Esophagus muscularis mucosa (tissue), 4 donors: ENCODE results near the gene KCNQ1. TPM values are rescaled to one million over a fixed set of nuclear protein-coding genes. Genes with fewer than 3 reads are reported as not detected.

ENCODE experiments used
- DNase-seq: peaks from one replicate; pipeline ENCODE4 v3.0.0-alpha.2; 2017; ENCODE audit errors: extremely low spot score
- H3K27ac ChIP-seq, 4 donors: fragments of 200-600 bp; sonication (generic); replicated peaks in 1 of 4; 1 replicate in 3 of 4; 2 replicates in 1 of 4; pipeline ENCODE4 v1.5.1; 2016 to 2019; ENCODE audit warnings: mild to moderate bottlenecking in 1 of 4
- H3K27me3 ChIP-seq, 4 donors: fragments of 200-600 bp; sonication (generic); one replicate each; pipeline versions ENCODE4 v1.5.1 to v1.6.0; 2016 to 2019
- H3K36me3 ChIP-seq, 4 donors: fragments of 200-600 bp; sonication (generic); one replicate each; pipeline ENCODE4 v1.5.1; 2016 to 2019
- H3K4me1 ChIP-seq, 4 donors: fragments of 200-600 bp; sonication (generic); one replicate each; pipeline ENCODE4 v1.5.1; 2016 to 2019
- H3K4me3 ChIP-seq, 4 donors: fragments of 200-600 bp; sonication (generic); 1 replicate in 2 of 4; 2 replicates in 2 of 4; pipeline ENCODE4 v1.5.1; 2016 to 2019; ENCODE audit warnings: mild to moderate bottlenecking in 4 of 4, moderate library complexity in 1 of 4
- H3K9me3 ChIP-seq, 4 donors: fragments of 200-600 bp; sonication (generic); 1 replicate in 3 of 4; 2 replicates in 1 of 4; pipeline ENCODE4 v1.5.1; 2016 to 2019
- EP300 ChIP-seq: sonication (generic); formaldehyde crosslinking; IDR thresholded peaks from one replicate; pipeline ENCODE4 v1.6.1; 2017; ENCODE audit warnings: antibody characterized with exemption
- POLR2A ChIP-seq: fragments of 450-650 bp; IDR thresholded peaks from one replicate; pipeline ENCODE4 v1.6.1; 2017; ENCODE audit warnings: antibody characterized with exemption, moderate library complexity, mild to moderate bottlenecking, low read depth
- POLR2AphosphoS5 ChIP-seq, 2 donors: sonication (generic); formaldehyde crosslinking; IDR thresholded peaks; one replicate each; pipeline ENCODE4 v1.6.1; 2017; ENCODE audit warnings: antibody characterized with exemption in 2 of 2
- WGBS: methylation state at CpG from one replicate; pipeline ENCODE4 v1.1.5; 2018; 5-methylcytosine and 5-hydroxymethylcytosine counted together
- intact Hi-C: fragments of 100-400 bp; cut with DNase I; formaldehyde crosslinking; loops from one replicate; pipeline ENCODE4 v1.15.1; 2023
- total RNA-seq, 4 donors: library from RNA; depleted of rRNA; stranded (reverse); fragments of >200 nt; gene quantifications; one replicate each; pipeline versions ENCODE4 v1.1.0 to v1.2.1, GENCODE V29; 2016
- TF ChIP-seq, protein P1 (sequence below), 3 experiments: fragments of 200-600 bp in 2 of 3; fragments of 450-650 bp in 1 of 3; sonication (generic) in 2 of 3; IDR thresholded peaks; one replicate each; pipeline ENCODE4 v1.5.1; 2017 to 2019; ENCODE audit warnings: antibody characterized with exemption in 3 of 3, mild to moderate bottlenecking in 2 of 3, moderate library complexity in 1 of 3

Gene KCNQ1
- total RNA-seq, 4 donors from 2014 or later, result 2.1 to 5.9 (median 4.3) TPM

DNA sequence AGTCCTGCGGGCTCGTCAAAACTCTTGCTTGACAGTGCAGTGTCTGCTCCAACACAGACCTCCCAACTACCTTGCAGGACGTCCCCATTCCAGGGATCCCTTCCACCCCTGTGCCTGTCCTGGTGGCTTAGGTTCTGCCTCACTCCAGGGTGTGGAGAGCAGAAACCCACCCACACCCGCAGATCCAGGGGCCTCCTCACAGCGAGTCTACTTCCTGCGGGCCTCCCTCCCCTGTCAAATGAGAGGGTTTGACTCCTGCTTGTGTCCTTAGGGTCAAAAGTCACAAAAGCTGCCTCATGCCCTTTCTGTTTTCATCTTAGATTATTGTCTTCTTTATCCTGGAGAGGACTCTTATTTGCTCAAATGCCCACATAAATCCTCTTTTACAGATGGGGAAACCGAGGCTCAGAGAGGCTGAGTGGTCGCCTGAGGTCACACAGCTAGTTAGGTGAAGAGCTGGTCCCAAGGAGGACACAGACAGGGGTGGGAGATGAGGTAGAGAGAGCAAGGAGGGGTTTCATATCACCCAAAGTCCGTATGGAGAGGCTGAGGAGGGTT, 336.1 kb downstream of the KCNQ1 start:
- 61% methylated on average over 9 of the region's 9 CpGs for WGBS
- TF ChIP-seq POLR2AphosphoS5 (IDR thresholded peaks at IDR 0.05) (no peak), EP300 (no peak), POLR2A (no peak)
- TF ChIP-seq, protein P1, sequence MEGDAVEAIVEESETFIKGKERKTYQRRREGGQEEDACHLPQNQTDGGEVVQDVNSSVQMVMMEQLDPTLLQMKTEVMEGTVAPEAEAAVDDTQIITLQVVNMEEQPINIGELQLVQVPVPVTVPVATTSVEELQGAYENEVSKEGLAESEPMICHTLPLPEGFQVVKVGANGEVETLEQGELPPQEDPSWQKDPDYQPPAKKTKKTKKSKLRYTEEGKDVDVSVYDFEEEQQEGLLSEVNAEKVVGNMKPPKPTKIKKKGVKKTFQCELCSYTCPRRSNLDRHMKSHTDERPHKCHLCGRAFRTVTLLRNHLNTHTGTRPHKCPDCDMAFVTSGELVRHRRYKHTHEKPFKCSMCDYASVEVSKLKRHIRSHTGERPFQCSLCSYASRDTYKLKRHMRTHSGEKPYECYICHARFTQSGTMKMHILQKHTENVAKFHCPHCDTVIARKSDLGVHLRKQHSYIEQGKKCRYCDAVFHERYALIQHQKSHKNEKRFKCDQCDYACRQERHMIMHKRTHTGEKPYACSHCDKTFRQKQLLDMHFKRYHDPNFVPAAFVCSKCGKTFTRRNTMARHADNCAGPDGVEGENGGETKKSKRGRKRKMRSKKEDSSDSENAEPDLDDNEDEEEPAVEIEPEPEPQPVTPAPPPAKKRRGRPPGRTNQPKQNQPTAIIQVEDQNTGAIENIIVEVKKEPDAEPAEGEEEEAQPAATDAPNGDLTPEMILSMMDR (IDR thresholded peaks at IDR 0.05), result no peak
- H3K27me3 ChIP-seq, result no peaks in the 10 kb centered on the region
- no peak overlapping the region for H3K4me3 ChIP-seq
- intact Hi-C loops, result no loop called here
- peaks cover 41 to 52% (median 45%) of the 10 kb centered on the region in 4 donors for H3K4me1 ChIP-seq
- DNase-seq, result peak; percentile 70
- H3K9me3 ChIP-seq, result no peaks in the 10 kb centered on the region
- H3K27ac ChIP-seq, result peak overlapping the region in 3 of 4 donors; percentile 37 to 86 (median 86)
- H3K36me3 ChIP-seq, result no peaks in the 10 kb centered on the region

DNA sequence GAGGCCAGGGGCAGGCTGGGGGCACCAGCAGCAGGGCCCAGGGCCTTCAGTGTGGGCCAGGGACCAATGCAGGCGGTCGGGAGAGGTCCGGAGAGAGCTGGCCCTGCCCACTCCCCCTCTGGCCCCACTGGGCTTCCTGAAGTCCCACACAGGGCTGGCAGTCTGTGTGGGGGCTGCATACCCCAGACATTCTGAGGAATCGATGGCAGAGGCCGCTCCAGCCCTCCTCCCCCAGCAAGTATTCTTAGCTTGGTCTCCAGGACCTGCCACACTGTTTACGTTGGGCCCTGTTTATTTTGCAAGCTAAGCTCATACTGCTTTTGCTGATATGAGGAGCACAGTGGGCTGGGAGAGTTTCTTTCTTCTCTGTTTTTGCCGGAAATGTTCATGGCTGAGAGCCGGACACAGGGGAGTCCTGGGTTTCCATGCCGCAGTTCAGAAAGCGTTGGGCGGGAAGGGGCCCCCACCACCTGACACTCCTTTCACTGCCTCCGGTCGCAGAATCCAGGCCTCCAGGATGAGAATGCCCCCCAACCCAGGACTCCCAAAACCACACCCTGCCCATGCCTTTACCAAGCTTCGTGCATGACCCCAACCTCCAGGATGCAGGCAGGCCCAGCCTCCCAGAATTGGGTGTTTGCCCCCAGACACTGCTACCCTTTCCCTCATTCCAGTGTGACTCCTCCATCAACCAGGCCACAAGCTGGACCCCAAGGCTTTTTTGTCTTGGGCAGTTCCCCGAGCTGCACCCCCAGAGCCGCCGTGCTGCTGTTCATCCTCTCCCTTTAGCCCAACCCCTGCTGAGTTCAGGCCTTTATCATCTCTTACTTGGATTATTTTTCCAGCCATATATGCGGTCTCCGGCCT, 336.8 kb downstream of the KCNQ1 start:
- 68% methylated on average over 10 of the region's 19 CpGs for WGBS
- intact Hi-C loops, result no loop called here
- H3K36me3 ChIP-seq, result no peaks in the 10 kb centered on the region
- no peaks in the 10 kb centered on the region for H3K27me3 ChIP-seq
- TF ChIP-seq POLR2A (no peak), EP300 (no peak), POLR2AphosphoS5 (IDR thresholded peaks at IDR 0.05) (no peak)
- TF ChIP-seq, protein P1 (IDR thresholded peaks at IDR 0.05), result no peak
- no peaks in the 10 kb centered on the region for H3K9me3 ChIP-seq
- H3K4me1 ChIP-seq, result peaks cover 41 to 52% (median 45%) of the 10 kb centered on the region in 4 donors
- peak overlapping the region in 2 of 4 donors; percentile 24 to 37 for H3K27ac ChIP-seq
- no peak overlapping the region for H3K4me3 ChIP-seq
- peak; percentile 89 for DNase-seq

DNA sequence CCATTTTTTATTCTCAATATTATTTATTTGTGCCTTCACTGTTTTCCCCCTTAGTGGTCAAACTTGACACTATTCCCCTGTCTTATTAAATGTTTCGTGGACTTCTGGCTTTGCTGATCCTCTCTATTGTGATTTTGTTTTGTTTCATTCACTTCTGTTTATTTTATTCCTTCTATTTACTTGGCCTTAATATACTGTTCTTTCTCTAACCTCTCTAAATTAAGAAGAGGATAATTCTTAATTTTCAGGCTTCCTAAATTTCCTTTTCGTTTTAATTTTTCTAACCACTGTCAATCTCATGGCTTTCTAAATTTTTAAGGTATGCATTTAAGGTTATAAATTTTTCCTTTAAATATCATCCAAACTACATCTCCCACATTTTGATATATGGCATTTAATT, 338.0 kb downstream of the KCNQ1 start:
- no peaks in the 10 kb centered on the region for H3K9me3 ChIP-seq
- H3K27ac ChIP-seq, result no peak overlapping the region
- WGBS, result 85% methylated on average over 2 of the region's 2 CpGs
- H3K4me3 ChIP-seq, result no peak overlapping the region
- TF ChIP-seq POLR2AphosphoS5 (IDR thresholded peaks at IDR 0.05) (no peak), POLR2A (no peak), EP300 (no peak)
- TF ChIP-seq, protein P1 (IDR thresholded peaks at IDR 0.05), result no peak
- peaks cover 36 to 43% (median 38%) of the 10 kb centered on the region in 4 donors for H3K4me1 ChIP-seq
- DNase-seq, result no peak
- no peaks in the 10 kb centered on the region for H3K27me3 ChIP-seq
- intact Hi-C loops, result no loop called here
- H3K36me3 ChIP-seq, result no peaks in the 10 kb centered on the region

DNA sequence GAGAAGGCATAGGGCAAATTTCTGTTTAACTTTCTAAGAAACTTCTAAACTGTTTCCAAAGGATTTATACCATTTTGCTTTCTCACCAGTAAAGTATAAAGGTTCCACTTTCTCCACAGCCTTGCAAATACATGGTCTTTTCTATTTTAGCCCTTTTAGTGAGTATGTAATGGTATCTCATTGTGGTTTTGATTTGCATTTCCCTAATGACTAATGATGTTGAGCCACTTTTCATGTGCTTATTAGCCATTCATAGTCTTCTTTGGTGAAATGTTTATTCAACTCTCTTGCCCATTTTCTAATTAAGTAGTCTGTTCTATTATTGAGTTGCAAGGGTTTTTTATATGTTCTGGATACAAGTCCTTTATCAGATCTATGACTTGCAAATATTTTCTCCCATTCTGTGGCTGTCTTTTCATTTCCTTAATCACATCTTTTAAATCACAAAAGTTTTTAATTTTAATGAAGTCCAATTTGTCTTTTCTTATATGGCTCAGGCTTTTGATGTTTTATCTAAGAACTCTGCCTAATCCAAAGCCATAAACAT, 338.8 kb downstream of the KCNQ1 start:
- TF ChIP-seq POLR2AphosphoS5 (IDR thresholded peaks at IDR 0.05), result no peak
- no peak for TF ChIP-seq EP300
- TF ChIP-seq, protein P1 (IDR thresholded peaks at IDR 0.05), result no peak
- no peak for TF ChIP-seq POLR2A
- DNase-seq, result no peak
- intact Hi-C loops, result no loop called here
- Histone ChIP-seq H3K4me3 (no peak overlapping the region), H3K9me3 (no peaks in the 10 kb centered on the region), H3K36me3 (no peaks in the 10 kb centered on the region), H3K4me1 (peaks cover 31 to 40% (median 35%) of the 10 kb centered on the region in 4 donors), H3K27ac (no peak overlapping the region), H3K27me3 (no peaks in the 10 kb centered on the region)
